Measurements from ENCODE around the gene CD40.

Gene CD40

DNA sequence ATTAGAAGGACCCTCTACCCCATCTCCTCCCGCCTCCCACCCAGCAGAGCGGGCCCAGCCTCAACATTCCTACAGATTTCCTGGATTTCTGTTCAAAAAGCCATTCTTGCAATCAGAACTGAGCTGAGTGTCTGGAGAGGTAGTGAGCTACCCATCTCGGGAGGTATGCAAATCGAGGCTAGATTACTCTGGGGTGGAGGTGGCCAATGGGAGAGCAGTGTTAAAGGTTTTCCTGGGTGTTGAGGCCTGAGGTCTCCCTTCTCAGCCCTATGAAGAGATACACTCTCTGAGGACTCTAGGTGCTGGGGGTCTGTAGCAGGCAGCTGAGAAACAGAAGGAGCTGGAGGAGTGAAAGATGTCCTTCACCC, 57.0 kb downstream of the CD40 start:
- H4K20me1 ChIP-seq (ENCODE audit: insufficient read depth), result no peaks in the 10 kb centered on the region
- no peaks in the 10 kb centered on the region for H3K79me2 ChIP-seq (ENCODE audit: insufficient read depth, low read depth)
- TF ChIP-seq, protein P1, sequence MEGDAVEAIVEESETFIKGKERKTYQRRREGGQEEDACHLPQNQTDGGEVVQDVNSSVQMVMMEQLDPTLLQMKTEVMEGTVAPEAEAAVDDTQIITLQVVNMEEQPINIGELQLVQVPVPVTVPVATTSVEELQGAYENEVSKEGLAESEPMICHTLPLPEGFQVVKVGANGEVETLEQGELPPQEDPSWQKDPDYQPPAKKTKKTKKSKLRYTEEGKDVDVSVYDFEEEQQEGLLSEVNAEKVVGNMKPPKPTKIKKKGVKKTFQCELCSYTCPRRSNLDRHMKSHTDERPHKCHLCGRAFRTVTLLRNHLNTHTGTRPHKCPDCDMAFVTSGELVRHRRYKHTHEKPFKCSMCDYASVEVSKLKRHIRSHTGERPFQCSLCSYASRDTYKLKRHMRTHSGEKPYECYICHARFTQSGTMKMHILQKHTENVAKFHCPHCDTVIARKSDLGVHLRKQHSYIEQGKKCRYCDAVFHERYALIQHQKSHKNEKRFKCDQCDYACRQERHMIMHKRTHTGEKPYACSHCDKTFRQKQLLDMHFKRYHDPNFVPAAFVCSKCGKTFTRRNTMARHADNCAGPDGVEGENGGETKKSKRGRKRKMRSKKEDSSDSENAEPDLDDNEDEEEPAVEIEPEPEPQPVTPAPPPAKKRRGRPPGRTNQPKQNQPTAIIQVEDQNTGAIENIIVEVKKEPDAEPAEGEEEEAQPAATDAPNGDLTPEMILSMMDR (conservative IDR thresholded peaks at IDR 0.05; ENCODE audit: low read depth, low read length), result no peak
- no peak overlapping the region for H2AFZ ChIP-seq (ENCODE audit: low read depth)
- no peak overlapping the region for H3K27ac ChIP-seq
- no peak overlapping the region for H3K4me2 ChIP-seq
- no peak overlapping the region for H3K4me3 ChIP-seq (IDR thresholded peaks at IDR 0.05; ENCODE audit: insufficient read depth, low read depth, low read length)
- peaks cover 93% of the 10 kb centered on the region for H3K27me3 ChIP-seq (ENCODE audit: insufficient read depth, low read depth)
- H3K4me1 ChIP-seq (ENCODE audit: low read depth, poor library complexity, severe bottlenecking), result no peaks in the 10 kb centered on the region
- H3K36me3 ChIP-seq (ENCODE audit: insufficient read depth), result no peaks in the 10 kb centered on the region
- H3K9ac ChIP-seq, result no peak overlapping the region

- Histone ChIP-seq H3K9ac (no peak overlapping the region), H3K4me1 (ENCODE audit: low read depth, poor library complexity, severe bottlenecking) (no peaks in the 10 kb centered on the region), H3K79me2 (ENCODE audit: insufficient read depth, low read depth) (no peaks in the 10 kb centered on the region), H3K36me3 (ENCODE audit: insufficient read depth) (no peaks in the 10 kb centered on the region), H4K20me1 (ENCODE audit: insufficient read depth) (no peaks in the 10 kb centered on the region), H3K27me3 (ENCODE audit: insufficient read depth, low read depth) (peaks cover 89% of the 10 kb centered on the region), H3K4me2 (no peak overlapping the region), H3K4me3 (IDR thresholded peaks at IDR 0.05; ENCODE audit: insufficient read depth, low read depth, low read length) (no peak overlapping the region), H2AFZ (ENCODE audit: low read depth) (no peak overlapping the region), H3K27ac (no peak overlapping the region)
- TF ChIP-seq, protein P1 (conservative IDR thresholded peaks at IDR 0.05; ENCODE audit: low read depth, low read length), result no peak
Observed at GRCh38 chr20:46176739-46177378, 58.7 kb downstream of the CD40 start.

GRCh38 chr20:46177768-46178167, 59.7 kb downstream of the CD40 start:
- no peak overlapping the region for H3K9ac ChIP-seq
- H3K4me2 ChIP-seq, result no peak overlapping the region
- no peak overlapping the region for H2AFZ ChIP-seq (ENCODE audit: low read depth)
- no peaks in the 10 kb centered on the region for H3K36me3 ChIP-seq (ENCODE audit: insufficient read depth)
- H3K79me2 ChIP-seq (ENCODE audit: insufficient read depth, low read depth), result no peaks in the 10 kb centered on the region
- no peak overlapping the region for H3K4me3 ChIP-seq (IDR thresholded peaks at IDR 0.05; ENCODE audit: insufficient read depth, low read depth, low read length)
- no peak overlapping the region for H3K27ac ChIP-seq
- H3K4me1 ChIP-seq (ENCODE audit: low read depth, poor library complexity, severe bottlenecking), result no peaks in the 10 kb centered on the region
- H3K27me3 ChIP-seq (ENCODE audit: insufficient read depth, low read depth), result peaks cover 89% of the 10 kb centered on the region
- TF ChIP-seq, protein P1 (conservative IDR thresholded peaks at IDR 0.05; ENCODE audit: low read depth, low read length), result no peak
- no peaks in the 10 kb centered on the region for H4K20me1 ChIP-seq (ENCODE audit: insufficient read depth)

DNA sequence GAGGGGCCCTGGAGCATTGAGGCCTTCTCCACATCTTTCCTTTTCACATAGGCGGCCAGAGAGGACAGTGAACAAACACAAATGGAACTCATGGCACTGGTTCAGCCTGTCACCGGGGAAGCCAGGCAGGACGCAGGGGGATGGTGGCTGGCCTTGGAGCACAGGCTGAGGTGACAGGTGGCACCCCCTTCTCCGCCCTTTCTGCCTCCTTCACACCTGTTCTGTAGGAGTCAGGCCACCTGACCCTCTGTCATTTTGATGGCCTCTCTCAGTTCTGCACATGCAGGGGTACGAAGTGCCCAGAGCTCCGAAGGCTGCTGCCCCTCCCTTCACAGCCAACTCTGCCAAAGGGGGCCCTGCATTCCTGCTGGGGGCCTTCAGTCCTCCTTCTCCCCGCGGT, 60.8 kb downstream of the CD40 start:
- Histone ChIP-seq H3K4me1 (ENCODE audit: low read depth, poor library complexity, severe bottlenecking) (no peaks in the 10 kb centered on the region), H3K9ac (no peak overlapping the region), H2AFZ (ENCODE audit: low read depth) (no peak overlapping the region), H3K36me3 (ENCODE audit: insufficient read depth) (no peaks in the 10 kb centered on the region), H3K4me3 (IDR thresholded peaks at IDR 0.05; ENCODE audit: insufficient read depth, low read depth, low read length) (no peak overlapping the region), H3K79me2 (ENCODE audit: insufficient read depth, low read depth) (no peaks in the 10 kb centered on the region), H3K27me3 (ENCODE audit: insufficient read depth, low read depth) (peaks cover 82% of the 10 kb centered on the region; the same call in 1 of the 2 replicates), H4K20me1 (ENCODE audit: insufficient read depth) (no peaks in the 10 kb centered on the region), H3K27ac (no peak overlapping the region), H3K4me2 (no peak overlapping the region)
- TF ChIP-seq, protein P1 (conservative IDR thresholded peaks at IDR 0.05; ENCODE audit: low read depth, low read length), result no peak

All from KMS-11 (cell line).